GM20431 (cell line): ENCODE data around the gene DLGAP5.

Experiments used
- in situ Hi-C: fragments of 300-500 bp; cut with MseI, MboI; formaldehyde crosslinking; loops from one replicate; pipeline ENCODE4 v1.15.0; 2020; ENCODE audit warnings: low sequenced_read_pairs; ENCODE audit not compliant: unreplicated experiment

DLGAP5 gene

GRCh38 chr14:55116246-55117030 lies 74.9 kb downstream of the DLGAP5 start:
- in situ Hi-C loops = no loop called here

DNA sequence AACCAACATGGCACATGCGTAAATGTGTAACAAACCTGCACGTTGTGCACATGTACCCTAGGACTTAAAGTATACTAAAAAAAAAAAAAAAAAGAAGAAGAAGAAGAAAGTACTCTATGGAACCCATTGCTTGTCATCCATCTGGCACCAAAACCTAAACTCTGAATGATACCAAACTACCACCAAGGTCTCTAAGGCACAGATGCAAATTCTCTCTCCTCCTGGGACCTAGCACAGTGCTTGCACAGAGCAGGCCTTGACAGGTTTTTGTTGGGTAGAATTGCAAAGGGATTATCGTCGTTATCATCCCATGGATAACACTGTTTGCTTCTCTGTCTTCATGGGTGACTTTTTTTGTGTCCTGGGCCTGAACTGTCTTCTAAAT lies 75.5 kb downstream of the DLGAP5 start:
- in situ Hi-C loops = no loop called here

DNA sequence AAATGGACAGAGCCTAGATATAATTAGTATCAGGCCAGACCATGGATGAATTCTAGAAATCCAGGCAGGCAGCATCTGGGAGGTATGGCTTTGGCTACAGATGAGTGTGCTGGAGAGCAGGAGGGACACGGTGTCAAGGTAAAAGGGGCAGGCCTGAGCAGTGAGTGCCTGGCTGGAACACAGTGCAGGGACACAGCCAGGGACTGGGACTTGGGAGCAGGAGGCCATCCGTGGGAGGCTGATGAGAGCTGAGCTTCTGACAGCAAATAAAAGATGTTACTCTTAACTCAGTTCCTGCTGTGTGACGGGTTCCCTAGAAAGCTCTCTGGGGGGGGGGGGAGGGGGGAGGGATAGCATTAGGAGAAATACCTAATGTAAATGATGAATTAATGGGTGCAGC lies 75.9 kb downstream of the DLGAP5 start:
- in situ Hi-C loops = no loop called here

DNA sequence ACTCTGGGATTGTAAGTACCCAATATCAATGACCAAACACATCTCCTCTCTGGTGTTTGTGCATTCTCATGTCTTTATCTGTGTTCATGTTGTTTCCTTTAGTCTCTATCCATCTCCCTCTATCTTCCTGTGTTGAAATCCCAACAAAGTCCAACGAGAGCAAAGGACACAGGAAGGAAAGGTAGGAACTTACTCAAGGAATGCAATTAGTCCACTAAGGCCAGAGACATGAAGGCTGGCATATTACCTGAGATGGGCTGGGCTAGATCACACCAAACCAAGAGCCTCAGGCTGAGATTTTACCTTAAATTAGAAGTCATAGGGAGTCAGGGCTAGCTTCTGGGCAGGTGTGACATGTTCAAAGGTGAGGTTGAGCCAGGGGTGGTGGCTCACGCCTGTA lies 76.7 kb downstream of the DLGAP5 start:
- in situ Hi-C loops = no loop called here

DNA sequence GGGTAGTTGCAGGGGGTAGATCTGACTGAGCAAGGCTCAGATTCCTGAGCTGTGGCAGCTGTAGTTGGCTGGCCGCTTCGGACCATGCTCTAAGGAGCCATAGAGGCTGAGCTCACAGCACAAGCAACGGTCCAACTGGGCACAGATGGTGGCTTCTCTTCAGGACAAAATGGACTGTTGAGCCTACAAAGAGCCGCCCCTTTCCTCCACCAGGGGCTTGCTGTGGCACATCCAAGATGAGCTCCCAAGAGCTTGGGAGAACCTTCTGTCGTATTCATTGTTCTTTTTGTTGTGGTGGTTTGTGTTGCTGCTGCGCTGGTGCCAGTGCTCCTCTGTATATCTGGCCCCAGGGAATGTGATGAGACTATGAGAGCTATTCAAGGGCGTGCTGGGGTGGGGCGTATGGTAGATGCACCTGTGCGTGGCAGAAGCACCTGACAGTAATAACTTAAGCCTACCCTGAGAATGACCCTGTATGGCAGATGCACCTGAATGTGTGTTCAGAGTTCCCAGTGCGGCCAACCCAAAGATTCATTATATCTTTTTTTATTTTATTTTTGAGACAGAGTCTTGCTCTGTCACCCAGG lies 80.2 kb downstream of the DLGAP5 start:
- in situ Hi-C loops = no loop called here

- in situ Hi-C loops = no loop called here
Observed at GRCh38 chr14:55109836-55110235, 81.5 kb downstream of the DLGAP5 start.

- in situ Hi-C loops = no loop called here
Observed at GRCh38 chr14:55107766-55108554, 83.4 kb downstream of the DLGAP5 start.

GRCh38 chr14:55105991-55106390 lies 85.4 kb downstream of the DLGAP5 start:
- in situ Hi-C loops = no loop called here

- in situ Hi-C loops = no loop called here
Observed at GRCh38 chr14:55103971-55104954, 87.1 kb downstream of the DLGAP5 start.

DNA sequence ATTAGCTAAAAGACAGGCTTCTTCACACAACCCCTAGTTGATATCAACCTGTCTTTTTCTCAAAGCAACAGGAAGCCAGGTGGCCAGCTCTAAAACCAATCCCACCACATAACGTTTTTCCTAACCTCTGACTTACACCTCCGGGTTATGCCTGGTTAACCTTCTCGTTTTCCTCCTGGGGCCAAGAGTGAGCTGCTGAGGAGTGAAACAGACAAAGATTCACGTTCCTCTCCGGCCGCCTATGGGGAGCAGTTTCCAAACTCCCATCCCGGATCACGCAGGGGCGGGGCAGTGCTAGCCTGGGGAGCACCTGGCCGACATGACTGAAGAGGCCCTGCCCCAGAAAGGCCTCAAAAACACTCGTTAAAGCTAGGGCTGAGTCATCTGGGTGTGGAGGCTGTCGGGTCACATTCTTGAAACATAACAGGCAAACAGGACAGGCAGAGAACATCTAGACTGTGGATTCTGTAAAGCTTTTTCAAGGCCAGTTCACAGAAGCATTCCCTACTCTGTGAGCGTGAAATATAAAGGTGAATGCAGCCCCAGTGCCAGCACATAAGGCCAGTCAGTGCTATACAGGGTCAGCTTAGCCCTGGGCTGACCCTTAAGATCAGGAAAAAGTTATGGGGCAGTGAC lies 88.3 kb downstream of the DLGAP5 start:
- in situ Hi-C loops = no loop called here

GRCh38 chr14:55102141-55102621 lies 89.2 kb downstream of the DLGAP5 start:
- in situ Hi-C loops = no loop called here

GRCh38 chr14:55101698-55102097 lies 89.7 kb downstream of the DLGAP5 start:
- in situ Hi-C loops = no loop called here

DNA sequence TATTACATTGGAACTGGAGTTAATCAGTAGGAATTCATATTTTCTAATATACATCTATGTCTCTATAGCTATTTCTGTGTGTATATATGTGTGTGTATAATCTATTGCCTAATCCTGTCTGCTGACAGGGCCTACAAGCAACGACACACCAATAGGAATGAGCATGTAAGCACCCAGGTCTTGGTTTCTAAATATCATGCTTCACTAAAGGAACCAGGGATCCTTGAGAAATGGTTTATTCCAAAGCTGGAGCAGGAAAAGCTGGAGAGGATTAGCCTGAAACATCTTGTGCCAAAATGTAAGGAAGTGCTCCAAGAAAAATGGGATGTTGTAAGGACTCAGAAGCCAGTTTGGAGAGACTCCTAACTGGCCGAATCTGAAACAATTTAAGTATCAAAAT lies 91.6 kb downstream of the DLGAP5 start:
- in situ Hi-C loops = loop anchor here (10.0 kb wide), 1 partner anchor 55 kb away; no protein-coding TSS in a partner anchor

DNA sequence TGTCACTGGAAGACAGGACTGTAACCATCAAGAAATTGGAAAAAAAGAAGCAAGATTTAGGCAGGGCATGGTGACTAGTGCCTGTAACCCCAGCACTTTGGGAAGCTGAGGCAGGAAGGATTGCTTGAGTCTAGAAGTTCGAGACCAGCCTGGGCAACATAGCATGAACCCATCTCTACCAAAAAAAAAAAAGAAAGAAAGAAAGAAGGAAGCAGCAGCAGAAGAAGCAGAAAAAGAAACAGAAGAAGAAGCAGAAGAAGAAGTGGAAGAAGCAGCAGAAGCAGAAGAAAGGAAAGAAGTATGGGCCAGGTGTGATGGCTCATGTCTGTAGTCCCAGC lies 92.9 kb downstream of the DLGAP5 start:
- in situ Hi-C loops = loop anchor here (10.0 kb wide), 1 partner anchor 56 kb away; no protein-coding TSS in a partner anchor
